Fibroblast of lung (primary cell): ENCODE measurements around the gene ARSD. TPM values are rescaled to one million over a fixed set of nuclear protein-coding genes. Genes with fewer than 3 reads are reported as not detected.
"Not testable (repeated sequence)": the region's sequence is repeated elsewhere in the genome, so short reads cannot be mapped to it uniquely, and the experiment has no call there.

ENCODE experiments used
- DNase-seq, 2 donors: peaks; one replicate each; pipeline versions ENCODE4 v3.0.0 to v3.0.0-alpha.2; 2010; ENCODE audit warnings: low read depth in 2 of 2
- H2AFZ ChIP-seq: 2 replicates; pipeline ENCODE4 v1.5.1; 2012; ENCODE audit warnings: low read length, control low read depth, inconsistent platforms
- H3K27ac ChIP-seq: 2 replicates; pipeline ENCODE4 v1.5.1; 2011; ENCODE audit warnings: low read length, control low read depth; ENCODE audit not compliant: insufficient read depth
- H3K27me3 ChIP-seq: 2 replicates; pipeline ENCODE4 v1.5.1; 2011; ENCODE audit warnings: mild to moderate bottlenecking, low read length; ENCODE audit not compliant: control insufficient read depth, insufficient read depth
- H3K36me3 ChIP-seq: 2 replicates; pipeline ENCODE4 v1.5.1; 2011; ENCODE audit warnings: low read length; ENCODE audit not compliant: control insufficient read depth, insufficient read depth
- H3K4me1 ChIP-seq: 2 replicates; pipeline ENCODE4 v1.5.1; 2011; ENCODE audit warnings: low read length; ENCODE audit not compliant: control insufficient read depth, insufficient read depth; ENCODE audit errors: extremely low read depth
- H3K4me2 ChIP-seq: 2 replicates; pipeline ENCODE4 v1.5.1; 2011; ENCODE audit warnings: low read length, control low read depth; ENCODE audit not compliant: insufficient read depth; ENCODE audit errors: extremely low read depth
- H3K4me3 ChIP-seq, 4 experiments: fragments of 200-600 bp in 1 of 4; sonication (generic) in 1 of 4; replicated peaks in 1 of 4; 2 replicates each; pipeline ENCODE4 v1.5.1; 2011 to 2016; ENCODE audit warnings: low read length in 4 of 4, low read depth in 3 of 4, mild to moderate bottlenecking in 3 of 4, control low read depth in 2 of 4, inconsistent platforms in 1 of 4, mixed read lengths in 1 of 4; ENCODE audit not compliant: insufficient read depth in 1 of 4; ENCODE audit errors: control extremely low read depth in 1 of 4
- H3K79me2 ChIP-seq: 2 replicates; pipeline ENCODE4 v1.5.1; 2012; ENCODE audit warnings: mild to moderate bottlenecking, low read length, inconsistent platforms; ENCODE audit not compliant: control insufficient read depth, insufficient read depth
- H3K9ac ChIP-seq: 2 replicates; pipeline ENCODE4 v1.5.1; 2011; ENCODE audit warnings: mild to moderate bottlenecking, low read length, control low read depth; ENCODE audit not compliant: insufficient read depth
- H3K9me3 ChIP-seq: 2 replicates; pipeline ENCODE4 v1.5.1; 2012; ENCODE audit warnings: low read depth, low read length; ENCODE audit not compliant: control insufficient read depth, insufficient read depth
- H4K20me1 ChIP-seq: 2 replicates; pipeline ENCODE4 v1.5.1; 2011; ENCODE audit warnings: low read length; ENCODE audit not compliant: control insufficient read depth, insufficient read depth; ENCODE audit errors: extremely low read depth
- EZH2 ChIP-seq: IDR thresholded peaks from 2 replicates; pipeline ENCODE4 v1.5.1; 2012; ENCODE audit warnings: low read length, control low read depth, mild to moderate bottlenecking; ENCODE audit errors: missing control alignments
- polyA plus RNA-seq, 2 donors: library from polyadenylated mRNA; depleted of rRNA in 1 of 2; stranded (reverse) in 1 of 2; unstranded in 1 of 2; fragments of >200 nt; gene quantifications; 2 replicates each; pipeline ENCODE4 v1.2.1, GENCODE V29; 2011 to 2012; ENCODE audit warnings: missing spikeins in 1 of 2
- total RNA-seq: library from RNA; depleted of rRNA; stranded (reverse); fragments of >200 nt; gene quantifications from 2 replicates; pipeline ENCODE4 v1.2.1, GENCODE V29; 2014
- TF ChIP-seq, protein P1 (sequence below), 2 donors: IDR thresholded peaks in 1 of 2; conservative IDR thresholded peaks in 1 of 2; 1 replicate in 1 of 2; 2 replicates in 1 of 2; pipeline ENCODE4 v1.5.1; 2011 to 2012; ENCODE audit warnings: low read length in 2 of 2, control low read depth in 1 of 2, inconsistent platforms in 1 of 2, low read depth in 1 of 2, mild to moderate bottlenecking in 1 of 2

The ARSD gene
- total and polyA plus RNA-seq, 2 donors (not counting 1 experiment from before 2014, with no cell fraction given) = 7.5 to 30.7 TPM

DNA sequence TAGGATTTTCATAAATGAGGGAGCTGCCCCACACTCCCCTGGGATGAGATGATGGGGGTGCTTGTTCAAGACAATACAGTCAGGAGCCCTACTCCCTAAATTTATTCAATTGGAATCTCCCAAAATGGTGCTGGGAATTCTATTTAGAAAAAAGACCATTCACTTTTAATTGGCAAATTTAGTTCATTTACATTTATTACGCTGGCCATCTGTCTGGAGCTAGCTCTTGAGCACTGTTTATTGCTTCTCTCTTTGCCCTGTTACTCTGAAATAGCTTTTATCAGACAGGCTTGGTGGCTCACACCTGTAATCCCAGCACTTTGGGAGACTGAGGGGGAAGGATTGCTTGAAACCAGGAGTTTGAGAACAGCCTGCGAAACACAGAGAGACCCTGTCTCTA lies 2.0 kb upstream of the ARSD start:
- H3K9me3 ChIP-seq = no peaks in the 10 kb centered on the region
- H3K4me1 ChIP-seq = no peaks in the 10 kb centered on the region
- no peaks in the 10 kb centered on the region for H3K79me2 ChIP-seq
- H3K27ac ChIP-seq = no peak overlapping the region
- no peaks in the 10 kb centered on the region for H3K27me3 ChIP-seq
- H3K36me3 ChIP-seq = no peaks in the 10 kb centered on the region
- no peak overlapping the region for H2AFZ ChIP-seq
- no peak overlapping the region for H3K9ac ChIP-seq
- H4K20me1 ChIP-seq = no peaks in the 10 kb centered on the region
- H3K4me3 ChIP-seq = no peak overlapping the region
- TF ChIP-seq, protein P1, sequence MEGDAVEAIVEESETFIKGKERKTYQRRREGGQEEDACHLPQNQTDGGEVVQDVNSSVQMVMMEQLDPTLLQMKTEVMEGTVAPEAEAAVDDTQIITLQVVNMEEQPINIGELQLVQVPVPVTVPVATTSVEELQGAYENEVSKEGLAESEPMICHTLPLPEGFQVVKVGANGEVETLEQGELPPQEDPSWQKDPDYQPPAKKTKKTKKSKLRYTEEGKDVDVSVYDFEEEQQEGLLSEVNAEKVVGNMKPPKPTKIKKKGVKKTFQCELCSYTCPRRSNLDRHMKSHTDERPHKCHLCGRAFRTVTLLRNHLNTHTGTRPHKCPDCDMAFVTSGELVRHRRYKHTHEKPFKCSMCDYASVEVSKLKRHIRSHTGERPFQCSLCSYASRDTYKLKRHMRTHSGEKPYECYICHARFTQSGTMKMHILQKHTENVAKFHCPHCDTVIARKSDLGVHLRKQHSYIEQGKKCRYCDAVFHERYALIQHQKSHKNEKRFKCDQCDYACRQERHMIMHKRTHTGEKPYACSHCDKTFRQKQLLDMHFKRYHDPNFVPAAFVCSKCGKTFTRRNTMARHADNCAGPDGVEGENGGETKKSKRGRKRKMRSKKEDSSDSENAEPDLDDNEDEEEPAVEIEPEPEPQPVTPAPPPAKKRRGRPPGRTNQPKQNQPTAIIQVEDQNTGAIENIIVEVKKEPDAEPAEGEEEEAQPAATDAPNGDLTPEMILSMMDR (conservative IDR thresholded peaks at IDR 0.05 in 1 of 2, IDR thresholded peaks at IDR 0.05 in 1 of 2; ENCODE audit: low read depth in 1 of 2, low read length in 2 of 2) = no peak
- no peak for TF ChIP-seq EZH2
- no peak for DNase-seq
- H3K4me2 ChIP-seq = no peak overlapping the region

DNA sequence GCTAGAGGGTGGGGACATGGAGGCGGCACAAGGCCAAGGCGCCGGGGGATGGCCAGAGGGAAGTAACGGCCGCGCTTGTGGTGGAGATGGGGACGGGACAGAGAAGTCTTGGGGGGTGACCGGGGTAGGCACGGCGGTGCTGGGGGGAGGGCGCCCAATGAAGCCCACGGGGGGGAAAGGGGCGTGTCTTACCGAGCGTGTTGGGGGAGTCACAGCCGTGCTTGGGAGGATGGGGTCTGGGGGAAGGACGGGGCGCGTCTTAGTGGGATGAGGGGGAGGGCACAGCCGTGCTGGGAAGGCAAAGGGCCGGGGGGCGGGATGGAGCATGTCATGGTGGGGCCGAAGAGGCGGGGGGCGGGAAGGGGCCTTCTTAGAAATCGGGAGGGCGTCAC lies 952 bp downstream of the ARSD start:
- Histone ChIP-seq H3K79me2 (no peaks in the 10 kb centered on the region), H3K4me1 (no peaks in the 10 kb centered on the region), H4K20me1 (no peaks in the 10 kb centered on the region), H3K4me2 (peak overlapping the region; percentile 59), H3K36me3 (no peaks in the 10 kb centered on the region), H3K9me3 (no peaks in the 10 kb centered on the region), H3K4me3 (peak overlapping the region; percentile 25 to 69 (median 30)), H3K27ac (peak overlapping the region; percentile 44), H2AFZ (peak overlapping the region; percentile 23), H3K27me3 (no peaks in the 10 kb centered on the region), H3K9ac (peak overlapping the region; percentile 40)
- TF ChIP-seq EZH2 = no peak
- TF ChIP-seq, protein P1 (conservative IDR thresholded peaks at IDR 0.05 in 1 of 2, IDR thresholded peaks at IDR 0.05 in 1 of 2; ENCODE audit: low read depth in 1 of 2, low read length in 2 of 2) = no peak
- peak in 1 of 2 donors; percentile 83 for DNase-seq

DNA sequence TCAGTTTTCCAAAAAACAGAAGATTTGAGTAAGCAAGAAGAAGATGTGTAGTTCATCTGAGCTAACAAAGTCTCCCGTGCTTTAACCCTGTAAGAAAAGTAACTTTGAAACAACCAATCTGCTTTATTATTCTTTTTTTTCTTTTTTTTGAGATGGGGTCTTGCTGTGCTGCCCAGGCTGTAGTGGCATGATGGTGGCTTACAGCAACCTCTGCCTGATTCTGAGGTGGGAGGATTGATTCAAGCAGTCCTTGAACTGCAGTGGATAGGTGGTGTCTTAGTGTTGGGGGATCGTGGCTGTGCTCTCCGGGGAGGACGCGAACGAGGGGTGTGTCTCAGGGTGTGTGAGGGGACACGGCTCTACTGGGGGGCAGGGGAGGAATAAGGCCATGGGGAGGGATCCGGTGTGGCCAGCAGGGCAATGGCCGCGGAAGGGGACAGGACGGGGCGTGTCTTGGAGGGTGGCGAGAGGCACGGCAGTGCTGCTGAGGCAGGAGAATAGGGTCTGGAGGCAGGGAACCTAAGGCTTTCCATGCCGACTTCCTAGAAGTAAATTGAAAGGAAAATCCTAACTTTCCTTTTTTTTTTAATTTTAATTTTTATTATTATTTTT lies 2.4 kb downstream of the ARSD start:
- Histone ChIP-seq H3K9ac (no peak overlapping the region), H3K4me3 (no peak overlapping the region), H2AFZ (no peak overlapping the region), H3K4me1 (no peaks in the 10 kb centered on the region), H4K20me1 (no peaks in the 10 kb centered on the region), H3K36me3 (no peaks in the 10 kb centered on the region), H3K27me3 (no peaks in the 10 kb centered on the region), H3K4me2 (no peak overlapping the region), H3K27ac (no peak overlapping the region), H3K79me2 (no peaks in the 10 kb centered on the region), H3K9me3 (no peaks in the 10 kb centered on the region)
- TF ChIP-seq, protein P1 (conservative IDR thresholded peaks at IDR 0.05 in 1 of 2, IDR thresholded peaks at IDR 0.05 in 1 of 2; ENCODE audit: low read depth in 1 of 2, low read length in 2 of 2) = no peak
- TF ChIP-seq EZH2 = no peak
- DNase-seq = no peak

DNA sequence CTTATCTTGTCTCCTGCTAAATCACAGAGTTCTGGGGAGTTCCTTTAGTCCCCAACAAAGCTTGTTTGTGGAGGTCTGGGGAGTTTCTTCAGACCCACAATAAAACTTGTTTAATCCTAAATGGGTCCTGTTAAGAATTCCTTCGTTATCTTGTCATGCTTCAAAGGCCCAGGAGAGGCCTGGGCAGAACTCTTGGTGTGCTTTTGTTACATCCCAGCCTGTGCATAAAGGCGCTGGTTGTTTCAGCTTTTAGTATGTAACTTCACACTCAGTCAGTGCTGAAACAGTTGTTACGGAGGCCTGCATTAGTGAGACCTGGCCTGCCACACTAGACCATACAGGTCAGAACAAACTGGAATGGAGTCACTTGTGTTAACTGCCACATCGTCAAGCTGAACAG lies 2.9 kb downstream of the ARSD start:
- H3K27ac ChIP-seq, DNase-seq, H3K4me3 ChIP-seq, H3K9ac ChIP-seq, H3K79me2 ChIP-seq, H3K36me3 ChIP-seq, H2AFZ ChIP-seq, H3K4me1 ChIP-seq, H3K9me3 ChIP-seq, H4K20me1 ChIP-seq, H3K27me3 ChIP-seq, H3K4me2 ChIP-seq: not testable (repeated sequence)
